ENCODE data around the gene C1orf116. TPM values are rescaled to one million over a fixed set of nuclear protein-coding genes. Genes with fewer than 3 reads are reported as not detected.

Gene C1orf116
- polyA plus RNA-seq, 1 of the 3 experiments (the other 2 are of a cell fraction), result 0.02 TPM

DNA sequence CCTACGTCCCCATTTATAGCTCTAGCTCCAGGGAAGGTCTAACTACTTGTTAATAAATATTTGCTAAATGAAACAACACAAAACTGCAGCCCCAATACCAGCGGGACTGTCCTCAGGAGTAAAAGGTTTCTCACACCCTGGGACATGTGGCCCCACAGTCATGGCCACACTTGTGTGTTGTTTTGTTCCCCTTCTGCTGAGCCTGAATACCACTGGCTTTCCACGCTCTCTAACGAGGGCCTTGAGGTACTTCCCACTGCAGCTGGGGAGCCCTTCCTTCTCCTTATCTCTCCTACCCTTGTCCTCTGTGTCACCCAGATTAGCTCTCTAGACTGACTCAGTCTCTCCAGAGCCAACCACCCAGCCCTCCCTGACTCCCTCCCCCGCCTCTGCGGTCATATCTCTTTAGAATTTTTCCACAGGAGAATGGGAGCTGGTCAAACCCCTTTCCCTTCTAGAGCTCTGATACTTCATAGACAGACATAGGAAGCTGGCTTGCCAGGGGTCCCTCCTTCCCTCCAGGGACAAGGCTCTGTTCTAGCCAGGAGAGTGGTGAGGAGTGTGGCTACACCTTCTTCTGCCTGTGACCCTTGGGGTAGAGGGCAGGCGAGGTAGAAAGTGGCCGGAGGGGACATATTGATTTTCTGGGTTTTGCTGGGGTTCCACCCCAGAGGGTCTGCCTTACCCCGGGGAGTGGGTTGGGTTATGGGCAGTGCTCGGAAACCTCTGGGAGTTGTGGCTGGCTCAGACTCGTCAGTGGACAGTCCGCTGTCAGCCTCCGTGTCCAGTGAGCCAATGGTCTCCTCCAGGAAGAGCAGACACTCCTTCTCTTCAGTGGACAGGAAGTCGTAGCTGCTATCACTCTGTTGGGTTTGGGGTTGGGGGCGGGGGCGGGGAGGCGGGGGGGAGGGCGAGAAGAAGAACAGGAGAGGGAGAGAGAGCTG lies 8.1 kb downstream of the C1orf116 start:
- POLR2A ChIA-PET, result no interaction called here
- TF ChIP-seq FOSL2 (IDR thresholded peaks at IDR 0.05; ENCODE audit: borderline replicate concordance, low read depth) (no peak), RXRA (IDR thresholded peaks at IDR 0.05; ENCODE audit: borderline replicate concordance, low read depth) (no peak), SIN3A (IDR thresholded peaks at IDR 0.05; ENCODE audit: borderline replicate concordance, low read depth, low read length) (no peak), FOXJ3 (CRISPR knock-in tag; IDR thresholded peaks at IDR 0.05) (no peak), MEF2A (IDR thresholded peaks at IDR 0.05; ENCODE audit: borderline replicate concordance, low read depth) (no peak), NFIC (IDR thresholded peaks at IDR 0.05; ENCODE audit: borderline replicate concordance) (no peak), TEAD4 (IDR thresholded peaks at IDR 0.05; ENCODE audit: borderline replicate concordance, insufficient read depth) (no peak), MAX (IDR thresholded peaks at IDR 0.05; ENCODE audit: low read depth) (no peak), POLR2AphosphoS5 (IDR thresholded peaks at IDR 0.05; ENCODE audit: low read depth, low read length) (no peak), FOXM1 (IDR thresholded peaks at IDR 0.05; ENCODE audit: low read depth) (no peak), GABPA (IDR thresholded peaks at IDR 0.05; ENCODE audit: low read depth) (no peak), GATA2 (CRISPR knock-in tag; IDR thresholded peaks at IDR 0.05) (no peak), RFX5 (IDR thresholded peaks at IDR 0.05; ENCODE audit: low read length) (no peak), CHD2 (IDR thresholded peaks at IDR 0.05; ENCODE audit: low read length, partially characterized antibody) (no peak), JUND (IDR thresholded peaks at IDR 0.05) (no peak)
- TF ChIP-seq, protein P1, sequence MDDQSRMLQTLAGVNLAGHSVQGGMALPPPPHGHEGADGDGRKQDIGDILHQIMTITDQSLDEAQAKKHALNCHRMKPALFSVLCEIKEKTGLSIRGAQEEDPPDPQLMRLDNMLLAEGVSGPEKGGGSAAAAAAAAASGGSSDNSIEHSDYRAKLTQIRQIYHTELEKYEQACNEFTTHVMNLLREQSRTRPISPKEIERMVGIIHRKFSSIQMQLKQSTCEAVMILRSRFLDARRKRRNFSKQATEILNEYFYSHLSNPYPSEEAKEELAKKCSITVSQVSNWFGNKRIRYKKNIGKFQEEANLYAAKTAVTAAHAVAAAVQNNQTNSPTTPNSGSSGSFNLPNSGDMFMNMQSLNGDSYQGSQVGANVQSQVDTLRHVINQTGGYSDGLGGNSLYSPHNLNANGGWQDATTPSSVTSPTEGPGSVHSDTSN (IDR thresholded peaks at IDR 0.05), result no peak
- TF ChIP-seq, protein P2, sequence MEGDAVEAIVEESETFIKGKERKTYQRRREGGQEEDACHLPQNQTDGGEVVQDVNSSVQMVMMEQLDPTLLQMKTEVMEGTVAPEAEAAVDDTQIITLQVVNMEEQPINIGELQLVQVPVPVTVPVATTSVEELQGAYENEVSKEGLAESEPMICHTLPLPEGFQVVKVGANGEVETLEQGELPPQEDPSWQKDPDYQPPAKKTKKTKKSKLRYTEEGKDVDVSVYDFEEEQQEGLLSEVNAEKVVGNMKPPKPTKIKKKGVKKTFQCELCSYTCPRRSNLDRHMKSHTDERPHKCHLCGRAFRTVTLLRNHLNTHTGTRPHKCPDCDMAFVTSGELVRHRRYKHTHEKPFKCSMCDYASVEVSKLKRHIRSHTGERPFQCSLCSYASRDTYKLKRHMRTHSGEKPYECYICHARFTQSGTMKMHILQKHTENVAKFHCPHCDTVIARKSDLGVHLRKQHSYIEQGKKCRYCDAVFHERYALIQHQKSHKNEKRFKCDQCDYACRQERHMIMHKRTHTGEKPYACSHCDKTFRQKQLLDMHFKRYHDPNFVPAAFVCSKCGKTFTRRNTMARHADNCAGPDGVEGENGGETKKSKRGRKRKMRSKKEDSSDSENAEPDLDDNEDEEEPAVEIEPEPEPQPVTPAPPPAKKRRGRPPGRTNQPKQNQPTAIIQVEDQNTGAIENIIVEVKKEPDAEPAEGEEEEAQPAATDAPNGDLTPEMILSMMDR (IDR thresholded peaks at IDR 0.05), result no peak
- TF ChIP-seq, protein P3, sequence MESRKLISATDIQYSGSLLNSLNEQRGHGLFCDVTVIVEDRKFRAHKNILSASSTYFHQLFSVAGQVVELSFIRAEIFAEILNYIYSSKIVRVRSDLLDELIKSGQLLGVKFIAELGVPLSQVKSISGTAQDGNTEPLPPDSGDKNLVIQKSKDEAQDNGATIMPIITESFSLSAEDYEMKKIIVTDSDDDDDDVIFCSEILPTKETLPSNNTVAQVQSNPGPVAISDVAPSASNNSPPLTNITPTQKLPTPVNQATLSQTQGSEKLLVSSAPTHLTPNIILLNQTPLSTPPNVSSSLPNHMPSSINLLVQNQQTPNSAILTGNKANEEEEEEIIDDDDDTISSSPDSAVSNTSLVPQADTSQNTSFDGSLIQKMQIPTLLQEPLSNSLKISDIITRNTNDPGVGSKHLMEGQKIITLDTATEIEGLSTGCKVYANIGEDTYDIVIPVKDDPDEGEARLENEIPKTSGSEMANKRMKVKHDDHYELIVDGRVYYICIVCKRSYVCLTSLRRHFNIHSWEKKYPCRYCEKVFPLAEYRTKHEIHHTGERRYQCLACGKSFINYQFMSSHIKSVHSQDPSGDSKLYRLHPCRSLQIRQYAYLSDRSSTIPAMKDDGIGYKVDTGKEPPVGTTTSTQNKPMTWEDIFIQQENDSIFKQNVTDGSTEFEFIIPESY (IDR thresholded peaks at IDR 0.05; ENCODE audit: borderline replicate concordance, low read depth), result no peak
- 0 out of 2 replicates have a peak overlapping the region, but pooled peaks have one; percentile 17 for H3K9ac ChIP-seq
- H3K4me3 ChIP-seq (ENCODE audit: low read depth in 2 of 2, low read length in 1 of 2), result no peak overlapping the region
- peak overlapping the region; percentile 52 to 91 for H3K27ac ChIP-seq (ENCODE audit: low read depth in 2 of 2, low read length in 1 of 2)
- H3K4me1 ChIP-seq (ENCODE audit: control insufficient read depth in 1 of 2, insufficient read depth in 2 of 2, low read depth in 1 of 2, low read length in 1 of 2), result peaks cover 8 to 43% of the 10 kb centered on the region in 2 experiments
- no peak overlapping the region; the same call in 1 of the 2 replicates for H3K4me2 ChIP-seq
- 52% methylated on average over 12 of the region's 18 CpGs for WGBS (ENCODE audit: low lambda C conversion rate)
- CTCF ChIA-PET, result interaction anchor here (0.5 to 1.6 kb wide), 4 partner anchors 22 to 60 kb away, joined by 3 to 4 read pairs (median 3); partner anchors contain the start of gene PFKFB2
- H3K9me3 ChIP-seq, result no peaks in the 10 kb centered on the region
- H4K20me1 ChIP-seq (ENCODE audit: insufficient read depth), result no peaks in the 10 kb centered on the region
- H2AFZ ChIP-seq (ENCODE audit: low read depth), result no peak overlapping the region
- no peaks in the 10 kb centered on the region for H3K79me2 ChIP-seq (ENCODE audit: insufficient read depth)
- H3K36me3 ChIP-seq (replicated peaks in 1 of 2; ENCODE audit: control insufficient read depth in 1 of 2, insufficient read depth in 2 of 2, low read length in 1 of 2), result no peaks in the 10 kb centered on the region
- H3K27me3 ChIP-seq (ENCODE audit: insufficient read depth), result no peaks in the 10 kb centered on the region
- H3F3A ChIP-seq (replicated peaks; ENCODE audit: insufficient read depth), result peaks cover 17% of the 10 kb centered on the region
- no peak for DNase-seq
- no peaks in the 10 kb centered on the region for H3K9me2 ChIP-seq

All from SK-N-SH (cell line).